Panc1 (cell line): Measurements from ENCODE around the gene GPR15LG. TPM values are rescaled to one million over a fixed set of nuclear protein-coding genes. Genes with fewer than 3 reads are reported as not detected.

Experiments
- ATAC-seq: fragments of 200-7000 bp; cut with Tn5 transposase; 2 replicates; pipeline ENCODE4 v1.9.1; 2020; ENCODE audit warnings: mild to moderate bottlenecking, moderate library complexity
- BruUV-seq: library from RNA; stranded (reverse); fragments of 400-500 nt; replicated peaks from 2 replicates; lab custom pipeline; 2021; lab: Mats Ljungman, UMichigan
- CTCF ChIA-PET: fragments of 300-600 bp; sonication (Branson Sonifier 250); formaldehyde crosslinking; loops from one replicate; lab custom pipeline; 2022; ENCODE audit warnings: antibody characterized with exemption; lab: Charles Lee
- POLR2A ChIA-PET: fragments of 300-600 bp; sonication (Branson Sonifier 250); formaldehyde crosslinking; loops from one replicate; lab custom pipeline; 2022; ENCODE audit warnings: antibody characterized with exemption; lab: Charles Lee
- DNase-seq: peaks from one replicate; pipeline ENCODE4 v3.0.0-alpha.2; 2010; ENCODE audit warnings: low read depth, low spot score
- H3K27ac ChIP-seq: 2 replicates; pipeline ENCODE4 v1.5.1; 2011; ENCODE audit warnings: mild to moderate bottlenecking, low read length, inconsistent platforms
- H3K27me3 ChIP-seq: fragments of 200-500 bp; sonication (Bioruptor generic); 2 replicates; pipeline ENCODE4 v1.6.0; 2014; ENCODE audit warnings: low read length, inconsistent platforms; ENCODE audit not compliant: control insufficient read depth, insufficient read depth
- H3K36me3 ChIP-seq: fragments of 200-500 bp; sonication (Bioruptor generic); 2 replicates; pipeline ENCODE4 v1.5.1; 2014; ENCODE audit warnings: inconsistent platforms, mild to moderate bottlenecking, low read length, moderate library complexity; ENCODE audit not compliant: control insufficient read depth, insufficient read depth
- H3K4me1 ChIP-seq: 2 replicates; pipeline ENCODE4 v1.5.1; 2011; ENCODE audit warnings: inconsistent platforms, mild to moderate bottlenecking, low read length, moderate library complexity; ENCODE audit not compliant: control insufficient read depth, insufficient read depth
- H3K4me3 ChIP-seq, 2 experiments: 2 replicates each; pipeline ENCODE4 v1.5.1; 2011 to 2012; ENCODE audit warnings: low read depth in 2 of 2, low read length in 2 of 2, mild to moderate bottlenecking in 2 of 2, inconsistent platforms in 1 of 2, moderate library complexity in 1 of 2
- H3K9me3 ChIP-seq: fragments of 200-500 bp; sonication (Bioruptor generic); 2 replicates; pipeline ENCODE4 v1.5.1; 2014; ENCODE audit warnings: low read depth, mild to moderate bottlenecking, inconsistent platforms, low read length, moderate library complexity; ENCODE audit not compliant: control insufficient read depth, insufficient read depth
- POLR2AphosphoS5 ChIP-seq: IDR thresholded peaks from 2 replicates; pipeline ENCODE4 v1.6.1; 2012; ENCODE audit warnings: mild to moderate bottlenecking, low read depth, low read length, moderate library complexity
- SIN3A ChIP-seq: IDR thresholded peaks from 2 replicates; pipeline ENCODE4 v1.6.1; 2012; ENCODE audit warnings: low read depth, mild to moderate bottlenecking, low read length, moderate library complexity, borderline replicate concordance; ENCODE audit not compliant: insufficient read depth
- TCF7L2 ChIP-seq: IDR thresholded peaks from 2 replicates; pipeline ENCODE4 v1.6.1; 2011; ENCODE audit warnings: mild to moderate bottlenecking, low read depth, low read length, inconsistent platforms
- in situ Hi-C: cut with HindIII; loops from 2 replicates; pipeline ENCODE4 v1.10.0; 2016; ENCODE audit warnings: low sequenced_read_pairs, low pct_unique_long_range_greater_than_20kb
- intact Hi-C: fragments of 100-400 bp; cut with micrococcal nuclease; formaldehyde crosslinking; loops from one replicate; pipeline ENCODE4 v1.10.0; 2022; ENCODE audit not compliant: unreplicated experiment
- total RNA-seq: library from RNA; stranded (reverse); gene quantifications from one replicate; pipeline ENCODE4 v1.2.1, GENCODE V29; 2021; ENCODE audit not compliant: unreplicated experiment
- TF ChIP-seq, protein P1 (sequence below): fragments of 450-650 bp; IDR thresholded peaks from 2 replicates; pipeline ENCODE4 v1.5.1; 2017; ENCODE audit warnings: mild to moderate bottlenecking
- TF ChIP-seq, protein P2 (sequence below), 2 experiments: IDR thresholded peaks; 2 replicates each; pipeline ENCODE4 v1.6.1; 2011 to 2012; ENCODE audit warnings: low read depth in 2 of 2, control low read depth in 1 of 2, low read length in 1 of 2, mild to moderate bottlenecking in 1 of 2, moderate library complexity in 1 of 2; ENCODE audit not compliant: insufficient read depth in 1 of 2

The GPR15LG gene
- total RNA-seq, 1 experiment from 2014 or later, result 0.41 TPM

- H3K27me3 ChIP-seq, result no peaks in the 10 kb centered on the region
- no TSS peak for BruUV-seq
- H3K27ac ChIP-seq, result no peak overlapping the region
- H3K4me3 ChIP-seq, result no peak overlapping the region
- ATAC-seq (peak; percentile 35), DNase-seq (no peak)
- TF ChIP-seq SIN3A, result no peak
- TF ChIP-seq, protein P1, sequence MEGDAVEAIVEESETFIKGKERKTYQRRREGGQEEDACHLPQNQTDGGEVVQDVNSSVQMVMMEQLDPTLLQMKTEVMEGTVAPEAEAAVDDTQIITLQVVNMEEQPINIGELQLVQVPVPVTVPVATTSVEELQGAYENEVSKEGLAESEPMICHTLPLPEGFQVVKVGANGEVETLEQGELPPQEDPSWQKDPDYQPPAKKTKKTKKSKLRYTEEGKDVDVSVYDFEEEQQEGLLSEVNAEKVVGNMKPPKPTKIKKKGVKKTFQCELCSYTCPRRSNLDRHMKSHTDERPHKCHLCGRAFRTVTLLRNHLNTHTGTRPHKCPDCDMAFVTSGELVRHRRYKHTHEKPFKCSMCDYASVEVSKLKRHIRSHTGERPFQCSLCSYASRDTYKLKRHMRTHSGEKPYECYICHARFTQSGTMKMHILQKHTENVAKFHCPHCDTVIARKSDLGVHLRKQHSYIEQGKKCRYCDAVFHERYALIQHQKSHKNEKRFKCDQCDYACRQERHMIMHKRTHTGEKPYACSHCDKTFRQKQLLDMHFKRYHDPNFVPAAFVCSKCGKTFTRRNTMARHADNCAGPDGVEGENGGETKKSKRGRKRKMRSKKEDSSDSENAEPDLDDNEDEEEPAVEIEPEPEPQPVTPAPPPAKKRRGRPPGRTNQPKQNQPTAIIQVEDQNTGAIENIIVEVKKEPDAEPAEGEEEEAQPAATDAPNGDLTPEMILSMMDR, result no peak
- TF ChIP-seq POLR2AphosphoS5, result no peak
- TF ChIP-seq TCF7L2, result no peak
- TF ChIP-seq, protein P2, sequence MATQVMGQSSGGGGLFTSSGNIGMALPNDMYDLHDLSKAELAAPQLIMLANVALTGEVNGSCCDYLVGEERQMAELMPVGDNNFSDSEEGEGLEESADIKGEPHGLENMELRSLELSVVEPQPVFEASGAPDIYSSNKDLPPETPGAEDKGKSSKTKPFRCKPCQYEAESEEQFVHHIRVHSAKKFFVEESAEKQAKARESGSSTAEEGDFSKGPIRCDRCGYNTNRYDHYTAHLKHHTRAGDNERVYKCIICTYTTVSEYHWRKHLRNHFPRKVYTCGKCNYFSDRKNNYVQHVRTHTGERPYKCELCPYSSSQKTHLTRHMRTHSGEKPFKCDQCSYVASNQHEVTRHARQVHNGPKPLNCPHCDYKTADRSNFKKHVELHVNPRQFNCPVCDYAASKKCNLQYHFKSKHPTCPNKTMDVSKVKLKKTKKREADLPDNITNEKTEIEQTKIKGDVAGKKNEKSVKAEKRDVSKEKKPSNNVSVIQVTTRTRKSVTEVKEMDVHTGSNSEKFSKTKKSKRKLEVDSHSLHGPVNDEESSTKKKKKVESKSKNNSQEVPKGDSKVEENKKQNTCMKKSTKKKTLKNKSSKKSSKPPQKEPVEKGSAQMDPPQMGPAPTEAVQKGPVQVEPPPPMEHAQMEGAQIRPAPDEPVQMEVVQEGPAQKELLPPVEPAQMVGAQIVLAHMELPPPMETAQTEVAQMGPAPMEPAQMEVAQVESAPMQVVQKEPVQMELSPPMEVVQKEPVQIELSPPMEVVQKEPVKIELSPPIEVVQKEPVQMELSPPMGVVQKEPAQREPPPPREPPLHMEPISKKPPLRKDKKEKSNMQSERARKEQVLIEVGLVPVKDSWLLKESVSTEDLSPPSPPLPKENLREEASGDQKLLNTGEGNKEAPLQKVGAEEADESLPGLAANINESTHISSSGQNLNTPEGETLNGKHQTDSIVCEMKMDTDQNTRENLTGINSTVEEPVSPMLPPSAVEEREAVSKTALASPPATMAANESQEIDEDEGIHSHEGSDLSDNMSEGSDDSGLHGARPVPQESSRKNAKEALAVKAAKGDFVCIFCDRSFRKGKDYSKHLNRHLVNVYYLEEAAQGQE (IDR thresholded peaks at IDR 0.05; ENCODE audit: insufficient read depth in 1 of 2, low read depth in 2 of 2, low read length in 1 of 2), result no peak
- intact Hi-C loops (no loop called here), in situ Hi-C loops (no loop called here)
- CTCF ChIA-PET, result no interaction called here
- no peaks in the 10 kb centered on the region for H3K36me3 ChIP-seq
- no peaks in the 10 kb centered on the region for H3K9me3 ChIP-seq
- POLR2A ChIA-PET, result no interaction called here
- H3K4me1 ChIP-seq, result no peaks in the 10 kb centered on the region
Observed at GRCh38 chr10:84176836-84177474, 3.4 kb downstream of the GPR15LG start.

- Histone ChIP-seq H3K4me1 (no peaks in the 10 kb centered on the region), H3K4me3 (no peak overlapping the region), H3K27me3 (no peaks in the 10 kb centered on the region), H3K36me3 (no peaks in the 10 kb centered on the region), H3K27ac (no peak overlapping the region), H3K9me3 (no peaks in the 10 kb centered on the region)
- ATAC-seq, result peak; percentile 55
- TF ChIP-seq SIN3A (no peak), TCF7L2 (no peak)
- TF ChIP-seq, protein P1, result no peak
- TF ChIP-seq, protein P2 (IDR thresholded peaks at IDR 0.05; ENCODE audit: insufficient read depth in 1 of 2, low read depth in 2 of 2, low read length in 1 of 2), result no peak
- POLR2A ChIA-PET, result no interaction called here
- in situ Hi-C loops (no loop called here), intact Hi-C loops (no loop called here)
- CTCF ChIA-PET, result no interaction called here
- no TSS peak for BruUV-seq
- DNase-seq, result no peak
Observed at GRCh38 chr10:84177541-84178141, 4.0 kb downstream of the GPR15LG start.
